A673 (cell line): ENCODE measurements around the gene LRP2. TPM values are rescaled to one million over a fixed set of nuclear protein-coding genes. Genes with fewer than 3 reads are reported as not detected.

ENCODE experiments used
- BruUV-seq: library from RNA; stranded (reverse); fragments of 400-500 nt; replicated peaks from 2 replicates; lab custom pipeline; 2021; lab: Mats Ljungman, UMichigan
- CTCF ChIA-PET: fragments of 300-600 bp; sonication (Branson Sonifier 250); formaldehyde crosslinking; loops from one replicate; lab custom pipeline; 2022; ENCODE audit warnings: antibody characterized with exemption; lab: Charles Lee
- POLR2A ChIA-PET: fragments of 300-600 bp; sonication (Branson Sonifier 250); formaldehyde crosslinking; loops from one replicate; lab custom pipeline; 2022; ENCODE audit warnings: antibody characterized with exemption; ENCODE audit not compliant: low non-redundant PET; lab: Charles Lee
- DNase-seq: peaks from one replicate; pipeline ENCODE4 v3.0.0-alpha.2; 2015; ENCODE audit warnings: low spot score
- H3K27ac ChIP-seq: fragments of 200-600 bp; sonication (generic); 2 replicates; pipeline ENCODE4 v1.5.1; 2016; ENCODE audit warnings: mixed run types, low read depth, mild to moderate bottlenecking, mixed read lengths, antibody characterized with exemption, low read length; ENCODE audit not compliant: poor library complexity, severe bottlenecking
- H3K27me3 ChIP-seq: fragments of 200-600 bp; sonication (generic); replicated peaks from 2 replicates; pipeline ENCODE4 v1.6.1; 2017; ENCODE audit warnings: mixed run types, low read depth, mild to moderate bottlenecking, mixed read lengths, antibody characterized with exemption, low read length; ENCODE audit not compliant: insufficient read depth, poor library complexity
- H3K36me3 ChIP-seq: fragments of 200-600 bp; sonication (generic); 2 replicates; pipeline ENCODE4 v1.6.1; 2016; ENCODE audit warnings: mixed run types, mild to moderate bottlenecking, mixed read lengths, antibody characterized with exemption, low read length; ENCODE audit not compliant: insufficient read depth, poor library complexity, severe bottlenecking
- H3K4me1 ChIP-seq: fragments of 200-600 bp; sonication (generic); 2 replicates; pipeline ENCODE4 v1.6.1; 2017; ENCODE audit warnings: mixed run types, mild to moderate bottlenecking, mixed read lengths, antibody characterized with exemption, low read length; ENCODE audit not compliant: insufficient read depth, poor library complexity, severe bottlenecking
- H3K4me3 ChIP-seq: fragments of 200-600 bp; sonication (generic); 2 replicates; pipeline ENCODE4 v1.5.1; 2016; ENCODE audit warnings: low read depth, mixed run types, mild to moderate bottlenecking, mixed read lengths, low read length; ENCODE audit not compliant: poor library complexity, severe bottlenecking
- H3K9me3 ChIP-seq: fragments of 200-600 bp; sonication (generic); 2 replicates; pipeline ENCODE4 v1.6.1; 2016; ENCODE audit warnings: mixed run types, low read depth, mild to moderate bottlenecking, mixed read lengths, antibody characterized with exemption, low read length; ENCODE audit not compliant: poor library complexity, severe bottlenecking
- CTCF ChIP-seq: fragments of 300-800, 200-600 bp; sonication (generic); conservative IDR thresholded peaks from 2 replicates; pipeline ENCODE4 v1.5.1; 2017; ENCODE audit warnings: low read depth, mild to moderate bottlenecking, antibody characterized with exemption, low read length, moderate library complexity, mixed read lengths
- EZH2 ChIP-seq: fragments of 200-600 bp; sonication (generic); IDR thresholded peaks from 2 replicates; pipeline ENCODE4 v1.6.1; 2017; ENCODE audit warnings: borderline replicate concordance, low read depth, mild to moderate bottlenecking, mixed read lengths, antibody characterized with exemption, low read length; ENCODE audit not compliant: poor library complexity, severe bottlenecking
- intact Hi-C: fragments of 100-400 bp; cut with micrococcal nuclease; formaldehyde crosslinking; loops from one replicate; pipeline ENCODE4 v1.10.0; 2022; ENCODE audit not compliant: unreplicated experiment
- total RNA-seq: library from RNA; stranded (reverse); gene quantifications from 2 replicates; pipeline ENCODE4 v1.2.3, GENCODE V29; 2021

Gene LRP2
- total RNA-seq, 1 experiment from 2014 or later, result 0.26 TPM

GRCh38 chr2:169118060-169118459 lies 244.3 kb downstream of the LRP2 start:
- Histone ChIP-seq H3K27me3 (no peaks in the 10 kb centered on the region), H3K4me1 (no peaks in the 10 kb centered on the region), H3K27ac (no peak overlapping the region), H3K36me3 (no peaks in the 10 kb centered on the region), H3K9me3 (no peaks in the 10 kb centered on the region), H3K4me3 (no peak overlapping the region)
- ChIA-PET CTCF (no interaction called here), POLR2A (no interaction called here)
- BruUV-seq, result no TSS peak
- no peak for DNase-seq
- TF ChIP-seq EZH2, result no peak
- no peak for TF ChIP-seq CTCF
- intact Hi-C loops, result loop anchor here (10.0 kb wide), 1 partner anchor 277 kb away; no protein-coding TSS in a partner anchor

- no peaks in the 10 kb centered on the region for H3K9me3 ChIP-seq
- no peaks in the 10 kb centered on the region for H3K36me3 ChIP-seq
- TF ChIP-seq EZH2, result no peak
- TF ChIP-seq CTCF, result no peak
- H3K27me3 ChIP-seq, result no peaks in the 10 kb centered on the region
- H3K4me1 ChIP-seq, result no peaks in the 10 kb centered on the region
- no peak overlapping the region for H3K27ac ChIP-seq
- ChIA-PET CTCF (no interaction called here), POLR2A (no interaction called here)
- no peak overlapping the region for H3K4me3 ChIP-seq
- no TSS peak for BruUV-seq
- intact Hi-C loops, result loop anchor here (10.0 kb wide), 1 partner anchor 278 kb away; no protein-coding TSS in a partner anchor
- no peak for DNase-seq
Observed at GRCh38 chr2:169116993-169117392, 245.3 kb downstream of the LRP2 start.

GRCh38 chr2:169116327-169116726 lies 246.0 kb downstream of the LRP2 start:
- CTCF ChIA-PET, result no interaction called here
- POLR2A ChIA-PET, result no interaction called here
- H3K4me1 ChIP-seq, result no peaks in the 10 kb centered on the region
- no peaks in the 10 kb centered on the region for H3K27me3 ChIP-seq
- BruUV-seq, result no TSS peak
- H3K36me3 ChIP-seq, result no peaks in the 10 kb centered on the region
- H3K4me3 ChIP-seq, result no peak overlapping the region
- DNase-seq, result no peak
- H3K27ac ChIP-seq, result no peak overlapping the region
- intact Hi-C loops, result loop anchor here (10.0 kb wide), 1 partner anchor 278 kb away; no protein-coding TSS in a partner anchor
- no peaks in the 10 kb centered on the region for H3K9me3 ChIP-seq
- TF ChIP-seq EZH2 (no peak), CTCF (no peak)
